Mononuclear cell (primary cell): ENCODE results near the gene OR5C1. TPM values are rescaled to one million over a fixed set of nuclear protein-coding genes. Genes with fewer than 3 reads are reported as not detected.

ENCODE experiments used
- H3K27me3 ChIP-seq: 2 replicates; pipeline ENCODE4 v1.6.0; 2011; ENCODE audit warnings: low read length, control low read depth; ENCODE audit not compliant: insufficient read depth
- H3K4me1 ChIP-seq: 2 replicates; pipeline ENCODE4 v1.5.1; 2011; ENCODE audit warnings: mild to moderate bottlenecking, low read length, control low read depth; ENCODE audit not compliant: insufficient read depth
- H3K4me3 ChIP-seq: 2 replicates; pipeline ENCODE4 v1.5.1; 2011; ENCODE audit warnings: mild to moderate bottlenecking, low read length, moderate library complexity
- H3K9me3 ChIP-seq: 2 replicates; pipeline ENCODE4 v1.5.1; 2011; ENCODE audit warnings: low read depth, mild to moderate bottlenecking, control low read depth, low read length
- total RNA-seq: library from RNA; depleted of rRNA; stranded (reverse); fragments of >200 nt; gene quantifications from one replicate; pipeline ENCODE4 v1.2.3, GENCODE V29; 2012

The OR5C1 gene
- not detected for total RNA-seq

DNA sequence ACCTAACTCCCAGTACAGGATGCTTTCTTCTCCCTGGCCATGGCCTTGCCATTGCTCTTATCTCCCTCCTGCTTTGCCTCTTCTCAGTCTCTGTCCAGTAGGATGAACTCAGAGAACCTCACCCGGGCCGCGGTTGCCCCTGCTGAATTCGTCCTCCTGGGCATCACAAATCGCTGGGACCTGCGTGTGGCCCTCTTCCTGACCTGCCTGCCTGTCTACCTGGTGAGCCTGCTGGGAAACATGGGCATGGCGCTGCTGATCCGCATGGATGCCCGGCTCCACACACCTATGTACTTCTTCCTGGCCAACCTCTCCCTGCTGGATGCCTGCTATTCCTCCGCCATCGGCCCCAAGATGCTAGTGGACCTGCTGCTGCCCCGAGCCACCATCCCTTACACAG is at the start of gene OR5C1:
OR5C1 (plus strand) TSS at position 103 of the 400 bp plus-strand sequence; CDS start at position 103, 0 bp downstream.
- H3K27me3 ChIP-seq, result no peaks in the 10 kb centered on the region
- H3K4me1 ChIP-seq, result no peaks in the 10 kb centered on the region
- H3K9me3 ChIP-seq, result no peaks in the 10 kb centered on the region
- H3K4me3 ChIP-seq, result no peak within 1 kb of the TSS

- H3K4me3 ChIP-seq, result no peak within 1 kb of the TSS
- no peaks in the 10 kb centered on the region for H3K4me1 ChIP-seq
- no peaks in the 10 kb centered on the region for H3K27me3 ChIP-seq
- no peaks in the 10 kb centered on the region for H3K9me3 ChIP-seq
Observed at GRCh38 chr9:122742003-122742402, 46.7 kb upstream of the OR5C1 start, which contains the start of gene OR1L6. Gene OR1L6 (plus strand): TSS chr9:122742303. CDS start chr9:122749848, 7,545 bp downstream.

- no peaks in the 10 kb centered on the region for H3K27me3 ChIP-seq
- no peak overlapping the region for H3K4me3 ChIP-seq
- peaks cover 12% of the 10 kb centered on the region for H3K9me3 ChIP-seq
- no peaks in the 10 kb centered on the region for H3K4me1 ChIP-seq
Observed at GRCh38 chr9:122754825-122755224, 33.9 kb upstream of the OR5C1 start.

DNA sequence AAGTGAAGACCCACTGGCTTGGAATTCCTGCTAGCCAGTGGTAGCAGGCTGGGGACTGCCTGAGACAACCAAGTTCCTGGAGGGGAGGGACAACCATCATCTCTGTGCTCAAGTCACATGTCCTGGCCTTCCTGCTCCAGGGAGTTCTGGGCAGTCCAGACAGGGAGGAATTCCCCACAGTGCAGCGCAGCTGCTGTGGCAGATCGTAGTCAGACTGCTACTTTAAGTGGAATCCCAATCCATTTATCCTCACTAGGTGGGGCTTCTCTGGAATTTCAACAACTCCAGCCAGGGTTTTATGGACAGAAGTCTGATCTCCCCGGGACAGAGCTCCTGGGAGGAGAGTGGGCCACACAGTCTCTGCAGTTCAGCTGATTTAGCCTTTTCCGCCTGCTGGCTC is 20.9 kb upstream of the OR5C1 start:
- no peaks in the 10 kb centered on the region for H3K27me3 ChIP-seq
- no peaks in the 10 kb centered on the region for H3K9me3 ChIP-seq
- no peaks in the 10 kb centered on the region for H3K4me1 ChIP-seq
- H3K4me3 ChIP-seq, result no peak overlapping the region

DNA sequence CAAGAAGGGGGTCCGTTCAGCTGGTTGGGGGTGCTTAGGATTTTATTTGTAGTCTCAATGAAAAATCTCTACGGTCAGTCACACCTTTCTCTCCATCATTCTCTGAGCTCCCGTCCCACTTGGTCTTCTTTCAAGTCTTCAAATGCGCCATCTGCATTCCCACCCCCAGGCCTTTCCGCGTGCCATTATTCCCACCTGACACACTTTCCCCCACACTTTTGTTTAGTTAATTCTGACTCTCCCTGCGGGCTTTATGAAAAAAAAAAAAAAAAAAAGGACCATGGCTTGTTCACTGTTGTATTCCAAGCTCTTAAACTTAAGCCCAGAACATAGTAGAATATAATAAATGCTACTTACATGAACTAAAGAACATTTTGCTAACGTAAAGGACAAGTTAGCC is 11.7 kb upstream of the OR5C1 start:
- Histone ChIP-seq H3K4me3 (no peak overlapping the region), H3K4me1 (no peaks in the 10 kb centered on the region), H3K9me3 (peaks cover 8% of the 10 kb centered on the region), H3K27me3 (no peaks in the 10 kb centered on the region)

- no peaks in the 10 kb centered on the region for H3K4me1 ChIP-seq
- H3K4me3 ChIP-seq, result no peak overlapping the region
- no peaks in the 10 kb centered on the region for H3K27me3 ChIP-seq
- H3K9me3 ChIP-seq, result peaks cover 7% of the 10 kb centered on the region
Observed at GRCh38 chr9:122777935-122778627, 10.7 kb upstream of the OR5C1 start.

GRCh38 chr9:122779181-122779580 is 9.6 kb upstream of the OR5C1 start:
- no peak overlapping the region for H3K4me3 ChIP-seq
- H3K4me1 ChIP-seq, result no peaks in the 10 kb centered on the region
- no peaks in the 10 kb centered on the region for H3K9me3 ChIP-seq
- no peaks in the 10 kb centered on the region for H3K27me3 ChIP-seq

- Histone ChIP-seq H3K4me3 (no peak overlapping the region), H3K9me3 (no peaks in the 10 kb centered on the region), H3K4me1 (no peaks in the 10 kb centered on the region), H3K27me3 (no peaks in the 10 kb centered on the region)
Observed at GRCh38 chr9:122780026-122780425, 8.7 kb upstream of the OR5C1 start.

DNA sequence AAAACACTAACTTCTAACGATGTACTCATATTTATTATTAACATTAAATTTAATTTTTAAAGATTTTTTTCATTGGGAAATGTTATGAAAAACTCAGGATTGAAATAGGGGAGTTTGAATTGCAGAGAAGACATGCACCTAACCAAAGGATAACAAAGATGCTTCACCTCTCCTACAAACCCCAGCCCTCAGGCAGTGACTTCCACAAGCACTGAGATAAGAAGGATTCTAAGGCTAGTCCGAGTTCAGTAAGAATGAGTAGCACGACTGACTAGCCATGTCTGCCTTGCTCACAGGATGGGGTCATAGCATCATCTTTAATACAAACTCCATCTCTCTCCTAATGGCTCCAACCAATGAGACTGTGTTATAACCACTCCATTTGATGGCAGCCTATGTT is 7.1 kb upstream of the OR5C1 start:
- Histone ChIP-seq H3K4me1 (no peaks in the 10 kb centered on the region), H3K9me3 (no peaks in the 10 kb centered on the region), H3K27me3 (no peaks in the 10 kb centered on the region), H3K4me3 (no peak overlapping the region)

- Histone ChIP-seq H3K9me3 (no peaks in the 10 kb centered on the region), H3K27me3 (no peaks in the 10 kb centered on the region), H3K4me1 (no peaks in the 10 kb centered on the region), H3K4me3 (no peak overlapping the region)
Observed at GRCh38 chr9:122785269-122785668, 3.5 kb upstream of the OR5C1 start.

- Histone ChIP-seq H3K27me3 (no peaks in the 10 kb centered on the region), H3K4me3 (no peak overlapping the region), H3K9me3 (no peaks in the 10 kb centered on the region), H3K4me1 (no peaks in the 10 kb centered on the region)
Observed at GRCh38 chr9:122786338-122786737, 2.4 kb upstream of the OR5C1 start.

DNA sequence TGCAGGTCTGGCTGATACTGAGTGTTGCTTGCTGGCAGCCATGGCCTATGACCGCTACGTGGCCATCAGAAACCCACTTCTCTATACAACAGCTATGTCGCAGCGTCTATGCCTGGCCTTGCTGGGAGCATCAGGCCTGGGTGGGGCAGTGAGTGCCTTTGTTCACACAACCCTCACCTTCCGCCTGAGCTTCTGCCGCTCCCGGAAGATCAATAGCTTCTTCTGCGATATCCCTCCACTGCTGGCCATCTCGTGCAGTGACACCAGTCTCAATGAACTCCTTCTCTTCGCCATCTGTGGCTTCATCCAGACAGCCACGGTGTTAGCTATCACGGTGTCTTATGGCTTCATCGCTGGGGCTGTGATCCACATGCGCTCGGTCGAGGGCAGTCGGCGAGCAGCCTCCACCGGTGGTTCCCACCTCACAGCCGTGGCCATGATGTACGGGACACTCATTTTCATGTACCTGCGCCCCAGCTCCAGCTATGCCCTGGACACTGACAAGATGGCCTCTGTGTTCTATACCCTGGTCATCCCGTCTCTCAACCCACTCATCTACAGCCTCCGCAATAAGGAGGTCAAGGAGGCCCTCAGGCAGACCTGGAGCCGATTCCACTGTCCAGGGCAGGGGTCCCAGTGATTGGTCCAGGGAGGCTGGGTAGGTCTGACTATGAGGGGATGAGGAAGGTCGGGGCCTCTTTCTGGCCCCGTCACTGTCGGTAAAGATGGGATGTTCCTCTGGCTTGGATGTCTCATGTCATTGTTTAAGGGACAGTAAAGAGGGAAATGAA is 718 bp downstream of the OR5C1 start:
- Histone ChIP-seq H3K4me1 (no peaks in the 10 kb centered on the region), H3K4me3 (no peak overlapping the region), H3K9me3 (no peaks in the 10 kb centered on the region), H3K27me3 (no peaks in the 10 kb centered on the region)

GRCh38 chr9:122791872-122792669 is 3.3 kb downstream of the OR5C1 start:
- Histone ChIP-seq H3K27me3 (no peaks in the 10 kb centered on the region), H3K4me1 (no peaks in the 10 kb centered on the region), H3K4me3 (no peak overlapping the region), H3K9me3 (no peaks in the 10 kb centered on the region)

- no peak overlapping the region for H3K4me3 ChIP-seq
- H3K4me1 ChIP-seq, result no peaks in the 10 kb centered on the region
- H3K9me3 ChIP-seq, result no peaks in the 10 kb centered on the region
- no peaks in the 10 kb centered on the region for H3K27me3 ChIP-seq
Observed at GRCh38 chr9:122797316-122798063, 8.8 kb downstream of the OR5C1 start.
